ENCODE data around the gene RAB40C. TPM values are rescaled to one million over a fixed set of nuclear protein-coding genes. Genes with fewer than 3 reads are reported as not detected.

The RAB40C gene
- total and polyA plus RNA-seq, 2 experiments from 2014 or later = 9.5 to 18.8 TPM

- Histone ChIP-seq H2AFZ (peak within 1 kb of the TSS; percentile 72), H3K9me3 (ENCODE audit: low read depth) (no peaks in the 10 kb centered on the region), H3K9ac (peak within 1 kb of the TSS; percentile 80), H3K4me3 (peak within 1 kb of the TSS; percentile 76), H3F3A (ENCODE audit: insufficient read depth) (peaks cover 9% of the 10 kb centered on the region), H3K27ac (no peak within 1 kb of the TSS), H3K36me3 (ENCODE audit: low read depth) (no peaks in the 10 kb centered on the region), H4K20me1 (ENCODE audit: insufficient read depth) (no peaks in the 10 kb centered on the region), H3K27me3 (replicated peaks; ENCODE audit: insufficient read depth) (no peaks in the 10 kb centered on the region), H3K4me2 (ENCODE audit: unreplicated experiment) (peak within 1 kb of the TSS; percentile 79), H3K4me1 (ENCODE audit: insufficient read depth) (0 out of 2 replicates have a peak, but pooled peaks cover 4% of the 10 kb centered on the region), H3K79me2 (ENCODE audit: insufficient read depth) (0 out of 2 replicates have a peak, but pooled peaks cover 5% of the 10 kb centered on the region), H3K9me2 (ENCODE audit: insufficient read depth) (no peaks in the 10 kb centered on the region)
- in situ Hi-C loops (cut with MboI) = no loop called here
- 2 to 6% methylated on average over 44 to 48 of the region's 81 CpGs for WGBS, 2 experiments (ENCODE audit: low coverage in 1 of 2, low lambda C conversion rate in 2 of 2, missing lambda C conversion rate in 2 of 2)
- peak; percentile 88 for DNase-seq
- TF ChIP-seq EZH2phosphoT487 (IDR thresholded peaks at IDR 0.05; ENCODE audit: insufficient read depth, low read depth) (no peak), EZH2 (IDR thresholded peaks at IDR 0.05; ENCODE audit: insufficient read depth, poor library complexity, severe bottlenecking) (no peak)
Observed at GRCh38 chr16:641326-642188, 51.7 kb downstream of the RAB40C start, which contains the start of gene MCRIP2. Gene MCRIP2, plus strand, starts transcription at chr16:641828. Its CDS starts 164 bp downstream, at chr16:641992.

- in situ Hi-C loops (cut with MboI) = no loop called here
Observed at GRCh38 chr16:642189-643049, 52.6 kb downstream of the RAB40C start.

GRCh38 chr16:643050-643368 is 53.1 kb downstream of the RAB40C start:
- no peaks in the 10 kb centered on the region for H3K36me3 ChIP-seq (ENCODE audit: low read depth)
- 76 to 87% methylated on average over 11 to 13 of the region's 13 CpGs for WGBS, 2 experiments (ENCODE audit: low coverage in 1 of 2, low lambda C conversion rate in 2 of 2, missing lambda C conversion rate in 2 of 2)
- in situ Hi-C loops (cut with MboI) = no loop called here
- H3K27me3 ChIP-seq (replicated peaks; ENCODE audit: insufficient read depth) = no peaks in the 10 kb centered on the region
- peak overlapping the region; percentile 79 for H3K4me2 ChIP-seq (ENCODE audit: unreplicated experiment)
- no peak for DNase-seq
- TF ChIP-seq EZH2 (IDR thresholded peaks at IDR 0.05; ENCODE audit: insufficient read depth, poor library complexity, severe bottlenecking) (no peak), EZH2phosphoT487 (IDR thresholded peaks at IDR 0.05; ENCODE audit: insufficient read depth, low read depth) (no peak)
- peaks cover 19% of the 10 kb centered on the region for H3K79me2 ChIP-seq (ENCODE audit: insufficient read depth)
- H2AFZ ChIP-seq = no peak overlapping the region
- H3K9me2 ChIP-seq (ENCODE audit: insufficient read depth) = no peaks in the 10 kb centered on the region
- peak overlapping the region; percentile 76 for H3K4me3 ChIP-seq
- no peaks in the 10 kb centered on the region for H3K9me3 ChIP-seq (ENCODE audit: low read depth)
- no peak overlapping the region for H3K27ac ChIP-seq
- peak overlapping the region; percentile 80 for H3K9ac ChIP-seq
- 0 out of 2 replicates have a peak, but pooled peaks cover 4% of the 10 kb centered on the region for H3K4me1 ChIP-seq (ENCODE audit: insufficient read depth)
- H3F3A ChIP-seq (ENCODE audit: insufficient read depth) = peaks cover 9% of the 10 kb centered on the region
- H4K20me1 ChIP-seq (ENCODE audit: insufficient read depth) = no peaks in the 10 kb centered on the region

More at GRCh38 chr16:642189-643049, 52.6 kb downstream of the RAB40C start:
- peak; percentile 64 for DNase-seq
- Histone ChIP-seq H3K4me2 (ENCODE audit: unreplicated experiment) (peak overlapping the region; percentile 79), H3K27me3 (replicated peaks; ENCODE audit: insufficient read depth) (no peaks in the 10 kb centered on the region), H3K27ac (no peak overlapping the region), H3K4me1 (ENCODE audit: insufficient read depth) (0 out of 2 replicates have a peak, but pooled peaks cover 4% of the 10 kb centered on the region), H3K9ac (peak overlapping the region; percentile 80), H3K36me3 (ENCODE audit: low read depth) (no peaks in the 10 kb centered on the region), H3K9me3 (ENCODE audit: low read depth) (no peaks in the 10 kb centered on the region), H3K79me2 (ENCODE audit: insufficient read depth) (peaks cover 14% of the 10 kb centered on the region), H3F3A (ENCODE audit: insufficient read depth) (peaks cover 9% of the 10 kb centered on the region), H2AFZ (peak overlapping the region; percentile 72), H3K9me2 (ENCODE audit: insufficient read depth) (no peaks in the 10 kb centered on the region), H3K4me3 (peak overlapping the region; percentile 76), H4K20me1 (ENCODE audit: insufficient read depth) (no peaks in the 10 kb centered on the region)
- WGBS, 2 experiments (ENCODE audit: low coverage in 1 of 2, low lambda C conversion rate in 2 of 2, missing lambda C conversion rate in 2 of 2) = 12 to 19% methylated on average over 31 to 44 of the region's 72 CpGs
- no peak for TF ChIP-seq EZH2 (IDR thresholded peaks at IDR 0.05; ENCODE audit: insufficient read depth, poor library complexity, severe bottlenecking)
- TF ChIP-seq EZH2phosphoT487 (IDR thresholded peaks at IDR 0.05; ENCODE audit: insufficient read depth, low read depth) = no peak

- H3K36me3 ChIP-seq (ENCODE audit: low read depth) = no peaks in the 10 kb centered on the region
- in situ Hi-C loops (cut with MboI) = no loop called here
- H3K4me2 ChIP-seq (ENCODE audit: unreplicated experiment) = no peak overlapping the region
- no peak overlapping the region for H2AFZ ChIP-seq
- no peak for TF ChIP-seq EZH2phosphoT487 (IDR thresholded peaks at IDR 0.05; ENCODE audit: insufficient read depth, low read depth)
- no peak for TF ChIP-seq EZH2 (IDR thresholded peaks at IDR 0.05; ENCODE audit: insufficient read depth, poor library complexity, severe bottlenecking)
- no peaks in the 10 kb centered on the region for H3K9me2 ChIP-seq (ENCODE audit: insufficient read depth)
- peaks cover 29% of the 10 kb centered on the region for H3K79me2 ChIP-seq (ENCODE audit: insufficient read depth)
- no peaks in the 10 kb centered on the region for H4K20me1 ChIP-seq (ENCODE audit: insufficient read depth)
- H3K27ac ChIP-seq = no peak overlapping the region
- H3K9me3 ChIP-seq (ENCODE audit: low read depth) = no peaks in the 10 kb centered on the region
- 84 to 89% methylated on average over 12 of the region's 12 CpGs for WGBS, 2 experiments (ENCODE audit: low coverage in 1 of 2, low lambda C conversion rate in 2 of 2, missing lambda C conversion rate in 2 of 2)
- H3K9ac ChIP-seq = no peak overlapping the region
- H3K4me1 ChIP-seq (ENCODE audit: insufficient read depth) = 0 out of 2 replicates have a peak, but pooled peaks cover 4% of the 10 kb centered on the region
- no peak for DNase-seq
- H3K27me3 ChIP-seq (replicated peaks; ENCODE audit: insufficient read depth) = no peaks in the 10 kb centered on the region
- 0 out of 2 replicates have a peak, but pooled peaks cover 1% of the 10 kb centered on the region for H3F3A ChIP-seq (ENCODE audit: insufficient read depth)
- H3K4me3 ChIP-seq = no peak overlapping the region
Observed at GRCh38 chr16:644556-644955, 54.7 kb downstream of the RAB40C start.
